Measurements from ENCODE around the gene RNU5D-1. TPM values are rescaled to one million over a fixed set of nuclear protein-coding genes. Genes with fewer than 3 reads are reported as not detected.

Gene RNU5D-1
- total and polyA plus RNA-seq, 8 donors = 3.4 to 4.7 TPM; not detected in 6

Other genes starting within 250 kb of the RNU5D-1 start
- gene TMEM53, start 56.7 kb downstream of the RNU5D-1 start, total RNA-seq = 10 to 100 TPM; 17.1 to 18.8 TPM
- 10 to 100 TPM in 1 of 6 donors, 1 to 10 TPM in 5; 8.5 to 12.1 (median 9.5) TPM for gene TMEM53, start 56.7 kb downstream of the RNU5D-1 start, polyA plus RNA-seq (ENCODE audit: insufficient read length in 6 of 6)
- gene ARMH1, start 56.5 kb downstream of the RNU5D-1 start, total RNA-seq = 1 to 10 TPM; 4.0 to 6.4 TPM
- gene ARMH1, start 56.5 kb downstream of the RNU5D-1 start, polyA plus RNA-seq (ENCODE audit: insufficient read length in 6 of 6) = 1 to 10 TPM; 5.2 to 8.1 (median 6.3) TPM
- 1 to 10 TPM; 3.3 to 7.3 TPM for gene KIF2C, start 8.7 kb upstream of the RNU5D-1 start, total RNA-seq
- gene KIF2C, start 8.7 kb upstream of the RNU5D-1 start, polyA plus RNA-seq (ENCODE audit: insufficient read length in 6 of 6) = 10 to 100 TPM; 16.9 to 44.9 (median 23.6) TPM
- gene RPS8, start 44.4 kb upstream of the RNU5D-1 start, total RNA-seq = 1,000 to 10,000 TPM; 1,533 to 1,553 TPM
- 1,000 to 10,000 TPM; 2,848 to 3,443 (median 2,982) TPM for gene RPS8, start 44.4 kb upstream of the RNU5D-1 start, polyA plus RNA-seq (ENCODE audit: insufficient read length in 6 of 6)
- under 1 TPM; 0.23 to 0.52 TPM for gene BEST4, start 57.0 kb upstream of the RNU5D-1 start, total RNA-seq
- 1 to 10 TPM in 2 of 6 donors, under 1 TPM in 4; 0.78 to 1.2 (median 0.93) TPM for gene BEST4, start 57.0 kb upstream of the RNU5D-1 start, polyA plus RNA-seq (ENCODE audit: insufficient read length in 6 of 6)
- gene PLK3, start 69.2 kb upstream of the RNU5D-1 start, total RNA-seq = 10 to 100 TPM; 33.0 to 47.2 TPM
- gene PLK3, start 69.2 kb upstream of the RNU5D-1 start, polyA plus RNA-seq (ENCODE audit: insufficient read length in 6 of 6) = 10 to 100 TPM in 4 of 6 donors, 1 to 10 TPM in 2; 8.1 to 14.7 (median 11.2) TPM
- gene DYNLT4, start 76.2 kb upstream of the RNU5D-1 start, total RNA-seq = 1 to 10 TPM in 1 of 2 donors, not detected in 1; 1.6 TPM
- 1 to 10 TPM in 2 of 6 donors, under 1 TPM in 4; 0.53 to 1.5 (median 0.85) TPM for gene DYNLT4, start 76.2 kb upstream of the RNU5D-1 start, polyA plus RNA-seq (ENCODE audit: insufficient read length in 6 of 6)
- gene BTBD19, start 77.4 kb upstream of the RNU5D-1 start, total RNA-seq = 10 to 100 TPM; 15.3 to 19.7 TPM
- 10 to 100 TPM; 18.6 to 27.6 (median 25.1) TPM for gene BTBD19, start 77.4 kb upstream of the RNU5D-1 start, polyA plus RNA-seq (ENCODE audit: insufficient read length in 6 of 6)
- 1 to 10 TPM; 1.0 to 1.1 TPM for gene PTCH2, start 112.1 kb upstream of the RNU5D-1 start, total RNA-seq
- gene PTCH2, start 112.1 kb upstream of the RNU5D-1 start, polyA plus RNA-seq (ENCODE audit: insufficient read length in 6 of 6) = 1 to 10 TPM; 5.7 to 9.4 (median 6.8) TPM